Stomach (tissue), 9 donors: ENCODE data around the gene GEMIN5. TPM values are rescaled to one million over a fixed set of nuclear protein-coding genes. Genes with fewer than 3 reads are reported as not detected.

ENCODE experiments used
- DNase-seq, 2 donors: peaks; one replicate each; pipeline versions ENCODE4 v3.0.0 to v3.0.0-alpha.2; 2013 to 2019
- H3K27ac ChIP-seq, 5 donors: fragments of 200-600 bp in 4 of 5; sonication (generic) in 4 of 5; one replicate each; pipeline ENCODE4 v1.5.1; 2013 to 2019; ENCODE audit warnings: mild to moderate bottlenecking in 1 of 5, moderate library complexity in 1 of 5
- H3K27me3 ChIP-seq, 3 donors: fragments of 200-600 bp; sonication (generic); one replicate each; pipeline ENCODE4 v1.5.1; 2017 to 2019; ENCODE audit warnings: mixed run types in 1 of 3
- H3K36me3 ChIP-seq, 4 donors: fragments of 200-600 bp; sonication (generic); 1 replicate in 3 of 4; 2 replicates in 1 of 4; pipeline ENCODE4 v1.5.1; 2016 to 2019
- H3K4me1 ChIP-seq, 4 donors: fragments of 200-600 bp; sonication (generic); one replicate each; pipeline ENCODE4 v1.5.1; 2016 to 2019
- H3K4me3 ChIP-seq, 4 donors: fragments of 200-600 bp; sonication (generic) in 3 of 4; one replicate each; pipeline ENCODE4 v1.5.1; 2016 to 2019; ENCODE audit warnings: mild to moderate bottlenecking in 1 of 4
- H3K9me3 ChIP-seq, 4 donors: fragments of 200-600 bp; sonication (generic); one replicate each; pipeline ENCODE4 v1.5.1; 2016 to 2019
- EP300 ChIP-seq: sonication (generic); formaldehyde crosslinking; IDR thresholded peaks from one replicate; pipeline ENCODE4 v1.6.1; 2017; ENCODE audit warnings: antibody characterized with exemption
- POLR2A ChIP-seq, 4 donors: fragments of 450-650 bp; IDR thresholded peaks; one replicate each; pipeline ENCODE4 v1.6.1; 2016; ENCODE audit warnings: antibody characterized with exemption in 4 of 4, control low read depth in 2 of 4, mild to moderate bottlenecking in 1 of 4, moderate library complexity in 1 of 4
- POLR2AphosphoS5 ChIP-seq, 3 donors: sonication (generic); formaldehyde crosslinking; IDR thresholded peaks; one replicate each; pipeline ENCODE4 v1.6.1; 2016; ENCODE audit warnings: antibody characterized with exemption in 3 of 3
- WGBS, 5 donors: extraction: QIAGEN DNeasy Blood & Tissue Kit in 3 of 5; methylation state at CpG; one replicate each; pipeline versions ENCODE4 v1.1.5 to v1.1.7; 2013 to 2018; 5-methylcytosine and 5-hydroxymethylcytosine counted together
- intact Hi-C: fragments of 100-400 bp; cut with DNase I; formaldehyde crosslinking; loops from one replicate; pipeline ENCODE4 v1.15.1; 2023; ENCODE audit warnings: low total_unique reads
- polyA plus RNA-seq, 3 donors: library from polyadenylated mRNA; stranded (reverse); fragments of 200-250 nt; gene quantifications; one replicate each; pipeline ENCODE4 v1.2.3, GENCODE V29; 2013
- total RNA-seq, 5 donors: library from RNA; depleted of rRNA; stranded (reverse); fragments of >200 nt; gene quantifications; one replicate each; pipeline versions ENCODE4 v1.1.0 to v1.2.3, GENCODE V29; 2014 to 2016
- TF ChIP-seq, protein P1 (sequence below), 7 experiments: fragments of 450-650 bp in 4 of 7; fragments of 200-600 bp in 3 of 7; sonication (generic) in 3 of 7; IDR thresholded peaks; one replicate each; pipeline ENCODE4 v1.5.1; 2016 to 2019; ENCODE audit warnings: antibody characterized with exemption in 7 of 7, control low read depth in 2 of 7, mild to moderate bottlenecking in 1 of 7
- donor health status: healthy with polysubstance abuse.
- donor health status: Bipolar disorder and iron deficiency.
- donor health status: healthy.

Gene GEMIN5
- total and polyA plus RNA-seq, 8 donors, result 2.1 to 13.8 (median 4.6) TPM

DNA sequence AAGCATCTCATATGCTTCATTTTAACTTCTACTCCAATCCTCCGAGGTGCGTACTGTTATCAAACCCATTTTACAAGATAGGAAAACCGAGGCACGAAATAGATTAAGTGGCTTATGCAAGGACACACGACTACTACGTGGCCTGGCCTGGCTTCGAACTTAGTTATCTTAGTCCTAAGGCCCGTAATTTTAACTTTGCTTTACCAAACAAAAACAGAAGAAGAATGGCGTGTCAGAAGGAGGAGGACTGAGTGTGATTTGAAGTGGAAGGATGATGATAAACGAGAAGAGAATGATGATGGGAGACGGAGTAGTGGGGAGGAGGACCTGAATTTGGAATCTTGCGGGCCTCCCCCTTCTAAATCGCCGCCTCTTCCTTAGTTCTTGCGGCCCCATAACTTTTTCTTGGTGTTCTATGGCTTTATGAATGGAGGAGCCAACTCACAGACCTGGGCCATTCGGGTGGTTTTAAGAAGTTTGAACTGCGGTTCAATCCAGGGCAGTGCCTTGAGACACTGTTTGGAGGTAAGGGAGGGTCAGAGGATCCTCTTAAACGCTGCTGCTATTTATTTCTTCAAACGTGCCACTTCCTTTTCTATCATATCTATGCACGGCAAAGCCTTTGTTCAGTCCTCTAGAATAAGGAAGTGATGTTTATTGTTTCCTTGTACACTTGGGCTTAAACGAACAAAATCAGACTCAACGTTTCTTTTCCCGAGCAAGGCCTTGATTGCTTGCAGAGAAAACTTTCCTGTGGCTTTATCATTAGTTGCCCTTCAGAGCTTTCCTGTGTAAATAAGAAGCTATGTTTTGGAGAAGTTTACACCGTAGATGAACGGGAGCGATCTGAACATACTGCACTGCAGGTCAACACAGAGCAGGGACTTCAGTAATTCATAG lies 78.8 kb downstream of the GEMIN5 start:
- H3K4me1 ChIP-seq, result peaks cover 33 to 53% (median 43%) of the 10 kb centered on the region in 4 donors
- no peaks in the 10 kb centered on the region for H3K9me3 ChIP-seq
- WGBS, 5 donors, result 0 to 1% (median 0%) methylated on average over 26 of the region's 26 CpGs
- peaks cover 7 to 12% (median 12%) of the 10 kb centered on the region in 4 donors for H3K36me3 ChIP-seq
- peak in 1 of 2 donors; percentile 49 for DNase-seq
- H3K27me3 ChIP-seq, result no peaks in the 10 kb centered on the region
- TF ChIP-seq EP300, result no peak
- TF ChIP-seq POLR2AphosphoS5 (IDR thresholded peaks at IDR 0.05), result peak in 1 of 3 donors; percentile 19
- peak overlapping the region; percentile 67 to 82 (median 74) for H3K4me3 ChIP-seq
- intact Hi-C loops, result loop anchor here (5.0 kb wide), 1 partner anchor 102 kb away; the partner anchor contains the start of gene LARP1
- peak overlapping the region; percentile 97 to 99 (median 98) for H3K27ac ChIP-seq

DNA sequence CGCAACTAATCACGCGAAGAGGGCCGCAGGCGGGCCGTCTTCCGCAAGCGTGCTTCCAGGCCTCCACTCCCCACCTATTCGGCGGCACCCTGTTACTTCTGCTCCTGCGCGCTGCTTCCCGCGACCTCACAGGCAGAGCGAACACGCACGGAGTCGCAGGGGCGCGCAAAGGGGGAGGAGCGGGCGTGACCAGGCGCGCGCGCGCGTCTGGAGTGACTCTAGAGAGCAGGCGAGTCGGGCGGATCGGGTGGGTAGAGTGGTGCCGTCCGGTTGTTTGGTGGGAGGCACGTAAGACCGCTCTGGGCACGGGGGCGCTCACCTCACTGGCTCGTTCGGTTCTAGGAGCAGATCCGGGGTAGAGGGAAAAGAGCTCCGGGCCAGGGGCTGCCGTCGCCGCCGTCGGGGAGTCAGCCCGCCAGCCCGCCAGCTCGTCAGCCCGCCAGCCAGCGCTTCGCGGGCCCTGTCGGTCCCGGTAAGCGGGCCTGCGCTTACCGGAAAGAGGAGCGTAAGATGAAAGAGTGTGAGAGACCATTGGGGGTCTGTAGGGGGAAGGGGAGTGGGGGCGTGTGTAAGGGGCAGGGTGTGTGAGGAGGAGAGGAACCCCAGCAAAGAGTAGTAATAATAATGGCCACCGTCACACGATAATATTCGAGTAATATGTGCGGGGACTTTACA lies 79.6 kb downstream of the GEMIN5 start, which contains the start of gene CNOT8:
TSS of gene CNOT8 (plus strand) at position 331 of the 675 bp plus-strand sequence. CDS start 4,652 bp downstream, outside the sequence.
- peaks cover 3 to 5% (median 4%) of the 10 kb centered on the region in 4 donors for H3K36me3 ChIP-seq
- peak within 1 kb of the TSS; percentile 97 to 99 (median 98) for H3K27ac ChIP-seq
- H3K4me1 ChIP-seq, result peaks cover 33 to 50% (median 42%) of the 10 kb centered on the region in 4 donors
- 0 to 1% (median 0%) methylated on average over 60 to 65 of the region's 65 CpGs for WGBS, 5 donors
- no peaks in the 10 kb centered on the region for H3K9me3 ChIP-seq
- peak within 1 kb of the TSS; percentile 67 to 82 (median 74) for H3K4me3 ChIP-seq
- intact Hi-C loops, result loop anchor here (5.0 kb wide), 1 partner anchor 101 kb away; the partner anchor contains the start of gene LARP1
- no peaks in the 10 kb centered on the region for H3K27me3 ChIP-seq
- no peak for TF ChIP-seq EP300
- TF ChIP-seq, protein P1, sequence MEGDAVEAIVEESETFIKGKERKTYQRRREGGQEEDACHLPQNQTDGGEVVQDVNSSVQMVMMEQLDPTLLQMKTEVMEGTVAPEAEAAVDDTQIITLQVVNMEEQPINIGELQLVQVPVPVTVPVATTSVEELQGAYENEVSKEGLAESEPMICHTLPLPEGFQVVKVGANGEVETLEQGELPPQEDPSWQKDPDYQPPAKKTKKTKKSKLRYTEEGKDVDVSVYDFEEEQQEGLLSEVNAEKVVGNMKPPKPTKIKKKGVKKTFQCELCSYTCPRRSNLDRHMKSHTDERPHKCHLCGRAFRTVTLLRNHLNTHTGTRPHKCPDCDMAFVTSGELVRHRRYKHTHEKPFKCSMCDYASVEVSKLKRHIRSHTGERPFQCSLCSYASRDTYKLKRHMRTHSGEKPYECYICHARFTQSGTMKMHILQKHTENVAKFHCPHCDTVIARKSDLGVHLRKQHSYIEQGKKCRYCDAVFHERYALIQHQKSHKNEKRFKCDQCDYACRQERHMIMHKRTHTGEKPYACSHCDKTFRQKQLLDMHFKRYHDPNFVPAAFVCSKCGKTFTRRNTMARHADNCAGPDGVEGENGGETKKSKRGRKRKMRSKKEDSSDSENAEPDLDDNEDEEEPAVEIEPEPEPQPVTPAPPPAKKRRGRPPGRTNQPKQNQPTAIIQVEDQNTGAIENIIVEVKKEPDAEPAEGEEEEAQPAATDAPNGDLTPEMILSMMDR (IDR thresholded peaks at IDR 0.05), result no peak
- TF ChIP-seq POLR2A (IDR thresholded peaks at IDR 0.05), result peak in 2 of 4 donors; percentile 84 to 92
- TF ChIP-seq POLR2AphosphoS5 (IDR thresholded peaks at IDR 0.05), result peak; percentile 86 to 96 (median 95)
- peak; percentile 99 for DNase-seq

DNA sequence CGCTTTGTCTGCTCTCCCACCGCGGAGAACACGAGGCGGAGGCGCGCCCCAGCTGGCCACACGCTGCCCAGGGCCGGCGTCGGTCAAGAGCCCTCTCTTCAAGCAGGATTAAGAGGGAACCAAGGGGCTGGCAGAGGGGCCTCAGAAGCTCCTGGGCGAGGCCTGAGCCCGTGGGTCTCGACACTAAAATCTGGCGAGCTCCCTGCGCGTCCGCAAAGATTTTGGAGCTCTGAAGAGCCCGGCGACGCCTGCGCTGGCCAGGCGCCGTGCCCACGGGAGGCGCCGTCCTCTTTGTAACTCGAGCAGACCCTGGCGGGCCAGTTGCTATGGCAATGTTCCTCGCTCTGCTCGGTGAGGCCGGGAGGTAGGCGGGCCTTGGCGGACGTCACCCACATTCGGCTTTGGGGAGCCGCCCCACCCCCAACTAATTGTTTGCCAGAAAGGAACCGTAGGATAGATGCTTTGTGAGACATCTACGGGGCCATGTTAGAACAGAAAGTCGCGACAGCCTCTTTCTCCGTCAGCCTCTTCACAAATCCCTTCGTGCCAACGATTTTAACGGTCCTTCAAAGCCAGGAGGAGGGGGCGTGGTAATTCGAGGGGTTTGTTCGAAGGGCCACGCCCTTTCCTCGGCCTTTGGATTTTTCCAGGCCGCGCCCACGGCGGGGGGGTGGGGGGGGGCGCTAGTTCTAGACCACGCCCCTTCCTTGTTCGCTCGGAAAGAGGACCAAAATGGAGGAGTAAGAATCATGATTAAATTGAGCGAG lies 80.3 kb downstream of the GEMIN5 start:
- Histone ChIP-seq H3K4me1 (peaks cover 33 to 48% (median 39%) of the 10 kb centered on the region in 4 donors), H3K4me3 (peak overlapping the region; percentile 67 to 82 (median 74)), H3K27ac (peak overlapping the region; percentile 97 to 99 (median 98)), H3K36me3 (no peaks in the 10 kb centered on the region), H3K9me3 (no peaks in the 10 kb centered on the region), H3K27me3 (no peaks in the 10 kb centered on the region)
- no peak for TF ChIP-seq EP300
- TF ChIP-seq, protein P1 (IDR thresholded peaks at IDR 0.05), result peak in 1 of 7 experiments; percentile 20
- TF ChIP-seq POLR2AphosphoS5 (IDR thresholded peaks at IDR 0.05), result peak; percentile 56 to 70 (median 60)
- peak in 1 of 4 donors; percentile 51 for TF ChIP-seq POLR2A (IDR thresholded peaks at IDR 0.05)
- intact Hi-C loops, result loop anchor here (5.0 kb wide), 1 partner anchor 100 kb away; the partner anchor contains the start of gene LARP1
- DNase-seq, result peak; percentile 92 to 98
- WGBS, 5 donors, result 0% methylated on average over 22 to 59 of the region's 59 CpGs

DNA sequence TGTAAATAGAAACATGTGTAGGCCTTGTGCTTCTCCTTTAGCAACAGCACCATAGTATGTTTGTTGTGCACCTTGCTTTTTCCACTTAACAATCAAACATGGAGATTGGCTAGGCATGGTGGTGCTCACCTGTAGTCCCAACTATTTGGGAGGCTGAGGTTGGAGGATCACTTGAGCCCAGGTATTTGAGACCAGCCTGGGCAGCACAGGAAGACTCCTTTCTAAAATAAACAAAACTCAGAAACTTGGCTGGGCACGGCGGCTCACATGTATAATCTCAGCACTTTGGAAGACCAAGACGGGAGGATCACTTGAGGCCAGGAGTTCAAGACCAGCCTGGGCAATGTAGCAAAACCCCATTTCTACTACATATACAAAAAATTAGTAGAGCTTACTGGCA lies 86.7 kb downstream of the GEMIN5 start:
- 65 to 90% (median 81%) methylated on average over 3 of the region's 3 CpGs for WGBS, 5 donors
- Histone ChIP-seq H3K9me3 (no peaks in the 10 kb centered on the region), H3K4me3 (no peak overlapping the region), H3K27ac (peak overlapping the region in 3 of 5 donors; percentile 76 to 86 (median 77)), H3K27me3 (no peaks in the 10 kb centered on the region), H3K4me1 (peaks cover 0 to 51% (median 33%) of the 10 kb centered on the region in 4 donors), H3K36me3 (no peaks in the 10 kb centered on the region)
- intact Hi-C loops, result no loop called here
- TF ChIP-seq EP300, result no peak
- TF ChIP-seq POLR2AphosphoS5 (IDR thresholded peaks at IDR 0.05), result no peak
- TF ChIP-seq, protein P1 (IDR thresholded peaks at IDR 0.05), result no peak
- TF ChIP-seq POLR2A (IDR thresholded peaks at IDR 0.05), result no peak
- no peak for DNase-seq
